ENCODE measurements around the gene PSEN1.

DNA sequence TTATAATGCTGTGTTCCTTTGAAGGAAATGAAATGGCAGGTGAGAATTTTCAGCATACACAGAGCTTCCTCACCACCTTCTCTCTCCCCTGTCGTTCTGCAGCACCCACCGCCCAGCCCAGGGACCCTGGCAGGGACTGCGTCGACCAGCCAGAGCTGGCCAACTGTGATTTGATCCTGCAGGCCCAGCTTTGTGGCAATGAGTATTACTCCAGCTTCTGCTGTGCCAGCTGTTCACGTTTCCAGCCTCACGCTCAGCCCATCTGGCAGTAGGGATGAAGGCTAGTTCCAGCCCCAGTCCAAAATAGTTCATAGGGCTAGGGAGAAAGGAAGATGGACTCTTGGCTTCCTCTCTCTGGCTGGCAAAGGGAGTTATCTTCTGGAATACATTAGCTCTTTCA, 136.1 kb downstream of the PSEN1 start:
- TF ChIP-seq, protein P1, sequence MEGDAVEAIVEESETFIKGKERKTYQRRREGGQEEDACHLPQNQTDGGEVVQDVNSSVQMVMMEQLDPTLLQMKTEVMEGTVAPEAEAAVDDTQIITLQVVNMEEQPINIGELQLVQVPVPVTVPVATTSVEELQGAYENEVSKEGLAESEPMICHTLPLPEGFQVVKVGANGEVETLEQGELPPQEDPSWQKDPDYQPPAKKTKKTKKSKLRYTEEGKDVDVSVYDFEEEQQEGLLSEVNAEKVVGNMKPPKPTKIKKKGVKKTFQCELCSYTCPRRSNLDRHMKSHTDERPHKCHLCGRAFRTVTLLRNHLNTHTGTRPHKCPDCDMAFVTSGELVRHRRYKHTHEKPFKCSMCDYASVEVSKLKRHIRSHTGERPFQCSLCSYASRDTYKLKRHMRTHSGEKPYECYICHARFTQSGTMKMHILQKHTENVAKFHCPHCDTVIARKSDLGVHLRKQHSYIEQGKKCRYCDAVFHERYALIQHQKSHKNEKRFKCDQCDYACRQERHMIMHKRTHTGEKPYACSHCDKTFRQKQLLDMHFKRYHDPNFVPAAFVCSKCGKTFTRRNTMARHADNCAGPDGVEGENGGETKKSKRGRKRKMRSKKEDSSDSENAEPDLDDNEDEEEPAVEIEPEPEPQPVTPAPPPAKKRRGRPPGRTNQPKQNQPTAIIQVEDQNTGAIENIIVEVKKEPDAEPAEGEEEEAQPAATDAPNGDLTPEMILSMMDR (IDR thresholded peaks at IDR 0.05 in 2 of 3, conservative IDR thresholded peaks at IDR 0.05 in 1 of 3; ENCODE audit: borderline replicate concordance in 1 of 3, insufficient read depth in 1 of 3, low read depth in 2 of 3, low read length in 2 of 3): no peak
- TF ChIP-seq ZNF274 (IDR thresholded peaks at IDR 0.05; ENCODE audit: low read depth, low read length) (no peak), POLR2A (IDR thresholded peaks at IDR 0.05; ENCODE audit: borderline replicate concordance, extremely low read depth, insufficient read depth, insufficient read length) (no peak), SIN3A (IDR thresholded peaks at IDR 0.05; ENCODE audit: low read depth) (no peak)

All from HCT116 (cell line).